Nephron (organoid): ENCODE measurements around the gene CD47.

Experiments
- H3K27ac Mint-ChIP-seq, 3 experiments: 2 replicates each; pipeline ENCODE4 v1.8.0; 2020; ENCODE audit warnings: mixed read lengths in 3 of 3, mild to moderate bottlenecking in 2 of 3, moderate library complexity in 1 of 3
- H3K27me3 Mint-ChIP-seq: 2 replicates; pipeline ENCODE4 v1.8.0; 2021; ENCODE audit warnings: low read depth, mild to moderate bottlenecking, moderate library complexity, mixed read lengths
- H3K36me3 Mint-ChIP-seq: 2 replicates; pipeline ENCODE4 v1.8.0; 2020; ENCODE audit warnings: low read depth, mixed read lengths
- H3K4me1 Mint-ChIP-seq: 2 replicates; pipeline ENCODE4 v1.8.0; 2020; ENCODE audit warnings: mixed read lengths
- H3K4me3 Mint-ChIP-seq, 3 experiments: 2 replicates each; pipeline ENCODE4 v1.8.0; 2020; ENCODE audit warnings: mild to moderate bottlenecking in 3 of 3, mixed read lengths in 3 of 3, moderate library complexity in 2 of 3
- H3K9me3 Mint-ChIP-seq: 2 replicates; pipeline ENCODE4 v1.8.0; 2020; ENCODE audit warnings: mixed read lengths
- TF ChIP-seq, protein P1 (sequence below), 3 experiments: fragments of 200-600 bp; sonication (generic); IDR thresholded peaks; one replicate each; pipeline ENCODE4 v1.5.0; 2021; ENCODE audit warnings: antibody characterized with exemption in 3 of 3; ENCODE audit not compliant: unreplicated experiment in 3 of 3

The CD47 gene

DNA sequence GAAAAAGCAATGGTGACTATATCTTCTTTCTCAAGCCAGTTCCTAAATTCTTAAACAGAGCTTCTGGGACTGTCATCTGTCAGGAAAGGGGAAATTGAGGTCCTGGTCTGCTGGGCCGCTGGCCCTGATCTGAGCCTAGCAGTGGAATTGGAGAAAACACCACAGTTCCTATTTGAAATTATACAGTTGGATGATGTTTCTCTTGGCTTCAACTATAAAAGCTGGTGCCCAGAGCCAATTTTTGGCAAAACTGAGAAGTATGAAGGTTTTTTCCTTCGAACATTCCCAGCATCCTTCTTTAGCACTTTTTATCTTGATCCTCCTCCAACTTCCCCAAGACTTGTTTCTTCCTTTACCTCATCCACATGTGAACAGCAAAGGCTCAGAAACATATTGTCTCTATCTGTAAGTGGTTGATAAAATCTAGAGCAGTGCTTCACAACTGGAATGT lies 83.9 kb downstream of the CD47 start:
- Mint-ChIP-seq H3K4me3 (no peak overlapping the region), H3K27ac (peak overlapping the region in 1 of 3 experiments; percentile 81), H3K4me1 (peaks cover 37% of the 10 kb centered on the region)

DNA sequence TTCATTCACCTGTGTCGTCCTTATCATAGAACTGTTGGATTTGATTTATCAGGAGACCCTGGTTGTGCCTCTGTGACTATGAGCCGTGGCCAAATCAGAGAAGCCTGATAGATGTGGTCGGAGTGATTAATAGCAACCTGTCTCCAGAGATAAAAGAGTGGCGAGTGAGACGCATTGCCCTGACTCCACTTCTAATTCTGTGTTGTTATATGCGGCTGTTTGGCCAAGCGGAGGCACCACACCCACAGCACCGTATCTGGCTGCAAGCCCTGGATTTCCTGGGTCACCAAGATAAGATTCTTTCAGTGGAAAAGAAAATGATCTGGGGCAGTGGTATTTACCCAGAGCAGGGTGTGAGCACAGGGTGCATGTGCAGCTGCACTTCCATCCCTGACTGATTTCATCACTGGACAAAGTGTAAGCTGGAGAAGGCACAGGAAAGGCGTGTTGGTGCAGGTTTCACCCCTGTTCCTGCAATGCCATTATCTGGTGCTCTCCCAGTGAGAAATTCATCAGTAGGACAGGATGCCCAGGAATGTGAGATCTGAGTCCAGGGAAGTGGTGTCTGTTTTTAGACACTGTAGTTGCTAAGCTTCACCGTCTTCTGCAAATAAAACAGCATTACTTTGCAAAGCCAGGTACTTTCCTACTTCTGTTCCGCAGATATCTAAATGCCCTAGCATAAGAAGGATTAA lies 84.6 kb downstream of the CD47 start:
- Mint-ChIP-seq H3K9me3 (peaks cover 3% of the 10 kb centered on the region), H3K27ac (peak overlapping the region in 1 of 3 experiments; percentile 81), H3K27me3 (peaks cover 10% of the 10 kb centered on the region), H3K4me3 (no peak overlapping the region), H3K4me1 (peaks cover 37% of the 10 kb centered on the region), H3K36me3 (no peaks in the 10 kb centered on the region)
- TF ChIP-seq, protein P1, sequence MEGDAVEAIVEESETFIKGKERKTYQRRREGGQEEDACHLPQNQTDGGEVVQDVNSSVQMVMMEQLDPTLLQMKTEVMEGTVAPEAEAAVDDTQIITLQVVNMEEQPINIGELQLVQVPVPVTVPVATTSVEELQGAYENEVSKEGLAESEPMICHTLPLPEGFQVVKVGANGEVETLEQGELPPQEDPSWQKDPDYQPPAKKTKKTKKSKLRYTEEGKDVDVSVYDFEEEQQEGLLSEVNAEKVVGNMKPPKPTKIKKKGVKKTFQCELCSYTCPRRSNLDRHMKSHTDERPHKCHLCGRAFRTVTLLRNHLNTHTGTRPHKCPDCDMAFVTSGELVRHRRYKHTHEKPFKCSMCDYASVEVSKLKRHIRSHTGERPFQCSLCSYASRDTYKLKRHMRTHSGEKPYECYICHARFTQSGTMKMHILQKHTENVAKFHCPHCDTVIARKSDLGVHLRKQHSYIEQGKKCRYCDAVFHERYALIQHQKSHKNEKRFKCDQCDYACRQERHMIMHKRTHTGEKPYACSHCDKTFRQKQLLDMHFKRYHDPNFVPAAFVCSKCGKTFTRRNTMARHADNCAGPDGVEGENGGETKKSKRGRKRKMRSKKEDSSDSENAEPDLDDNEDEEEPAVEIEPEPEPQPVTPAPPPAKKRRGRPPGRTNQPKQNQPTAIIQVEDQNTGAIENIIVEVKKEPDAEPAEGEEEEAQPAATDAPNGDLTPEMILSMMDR (IDR thresholded peaks at IDR 0.05; ENCODE audit: unreplicated experiment in 3 of 3): no peak

More for the DNA sequence above, 83.9 kb downstream of the CD47 start:
- Mint-ChIP-seq H3K9me3 (peaks cover 1% of the 10 kb centered on the region), H3K27me3 (peaks cover 7% of the 10 kb centered on the region), H3K36me3 (no peaks in the 10 kb centered on the region)
- TF ChIP-seq, protein P1 (IDR thresholded peaks at IDR 0.05; ENCODE audit: unreplicated experiment in 3 of 3): no peak

DNA sequence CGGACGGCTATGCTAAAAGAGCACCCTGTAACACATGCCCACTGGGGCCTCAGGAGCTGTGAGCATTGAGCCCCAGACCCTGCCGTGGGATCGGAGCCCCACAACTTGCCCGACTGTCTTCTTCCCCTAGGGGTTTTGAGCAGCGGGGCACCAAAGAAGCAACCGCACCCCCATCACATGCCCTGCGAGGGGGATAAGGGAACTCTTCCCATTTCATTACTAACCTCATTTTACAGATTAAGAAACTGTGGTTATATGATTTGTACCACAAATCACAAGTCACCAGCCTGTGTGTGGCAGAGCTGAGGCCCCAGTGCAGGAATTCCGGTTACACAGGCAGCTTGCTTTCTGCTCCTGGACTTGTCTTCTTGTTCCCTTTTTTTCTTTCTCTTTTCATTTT lies 86.2 kb downstream of the CD47 start:
- Mint-ChIP-seq H3K9me3 (peaks cover 12% of the 10 kb centered on the region), H3K4me3 (no peak overlapping the region), H3K27ac (no peak overlapping the region), H3K36me3 (no peaks in the 10 kb centered on the region), H3K27me3 (peaks cover 10% of the 10 kb centered on the region), H3K4me1 (peaks cover 32% of the 10 kb centered on the region)
- TF ChIP-seq, protein P1 (IDR thresholded peaks at IDR 0.05; ENCODE audit: unreplicated experiment in 3 of 3): no peak

DNA sequence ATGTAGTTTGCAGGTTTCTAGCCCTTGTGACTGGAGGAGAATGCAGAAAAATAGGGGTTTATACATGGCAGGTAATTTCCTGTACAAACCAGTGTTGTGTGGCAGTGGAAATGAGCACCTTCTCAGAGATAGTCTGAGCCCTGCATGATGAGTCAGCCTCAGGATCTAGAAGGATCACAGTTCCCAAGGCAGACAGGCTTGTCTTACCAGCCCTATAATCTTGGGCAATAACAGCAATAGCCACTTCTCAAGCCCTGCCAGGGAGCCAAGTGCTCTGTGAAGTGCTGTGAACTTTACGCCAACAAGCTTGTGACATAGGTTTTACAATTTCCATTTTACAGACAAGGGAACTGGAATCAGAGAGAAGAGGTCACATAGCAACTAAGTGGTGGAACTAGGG lies 89.4 kb downstream of the CD47 start:
- Mint-ChIP-seq H3K27me3 (peaks cover 6% of the 10 kb centered on the region), H3K9me3 (peaks cover 19% of the 10 kb centered on the region), H3K4me3 (no peak overlapping the region), H3K27ac (no peak overlapping the region), H3K4me1 (peaks cover 7% of the 10 kb centered on the region), H3K36me3 (no peaks in the 10 kb centered on the region)
- TF ChIP-seq, protein P1 (IDR thresholded peaks at IDR 0.05; ENCODE audit: unreplicated experiment in 3 of 3): no peak

DNA sequence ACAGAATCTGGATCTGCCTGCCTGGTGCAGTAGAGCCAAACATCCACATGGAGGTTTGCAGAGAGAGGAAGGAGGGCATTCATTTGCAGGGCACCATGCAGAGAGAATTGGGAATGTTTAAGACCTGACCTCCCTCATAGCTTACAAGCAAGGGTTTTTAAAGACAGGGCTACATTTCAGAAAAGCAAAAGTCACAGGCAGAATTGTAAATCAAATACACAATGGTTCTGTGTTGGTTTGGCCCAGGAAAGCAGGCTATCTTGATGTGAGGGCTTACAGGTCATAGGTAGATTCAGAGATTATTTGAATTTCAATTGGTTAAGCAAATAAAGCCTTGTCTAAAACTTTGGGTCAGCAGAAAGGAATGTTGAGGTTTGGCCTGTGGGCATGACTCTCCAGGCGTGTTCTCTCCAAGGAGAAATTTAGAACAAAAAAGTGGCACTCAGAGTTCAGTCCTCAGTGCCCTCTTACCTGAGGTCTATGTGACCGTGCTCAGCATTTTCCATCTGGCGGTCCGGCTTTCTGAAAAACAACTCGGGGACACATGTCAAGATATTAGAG lies 91.5 kb downstream of the CD47 start:
- peak overlapping the region in 1 of 3 experiments; percentile 7 for H3K27ac Mint-ChIP-seq
- H3K4me1 Mint-ChIP-seq: no peaks in the 10 kb centered on the region
- no peaks in the 10 kb centered on the region for H3K36me3 Mint-ChIP-seq
- H3K4me3 Mint-ChIP-seq: no peak overlapping the region
- peaks cover 6% of the 10 kb centered on the region for H3K27me3 Mint-ChIP-seq
- TF ChIP-seq, protein P1 (IDR thresholded peaks at IDR 0.05; ENCODE audit: unreplicated experiment in 3 of 3): no peak
- H3K9me3 Mint-ChIP-seq: peaks cover 19% of the 10 kb centered on the region

DNA sequence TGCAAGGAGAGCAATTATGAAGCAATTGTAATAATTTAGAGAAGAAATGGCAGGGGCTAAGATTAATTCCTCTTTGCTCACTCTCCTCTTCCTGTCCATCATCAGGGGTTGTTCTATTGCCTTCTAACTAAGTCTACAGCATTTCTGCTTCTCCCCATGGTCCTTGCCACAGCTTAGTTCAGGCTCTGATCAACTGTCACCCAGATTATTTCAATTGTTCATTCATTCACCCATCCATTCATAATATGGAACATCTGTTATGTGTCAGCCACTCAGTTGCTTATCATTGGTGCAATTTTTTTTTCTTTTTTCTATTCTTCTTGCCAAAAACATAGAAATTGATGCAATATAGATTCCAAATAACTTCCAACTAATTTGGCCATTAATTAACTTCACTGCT lies 93.2 kb downstream of the CD47 start:
- TF ChIP-seq, protein P1 (IDR thresholded peaks at IDR 0.05; ENCODE audit: unreplicated experiment in 3 of 3): no peak
- no peaks in the 10 kb centered on the region for H3K36me3 Mint-ChIP-seq
- H3K4me3 Mint-ChIP-seq: no peak overlapping the region
- H3K4me1 Mint-ChIP-seq: peaks cover 5% of the 10 kb centered on the region
- H3K27ac Mint-ChIP-seq: no peak overlapping the region
- peaks cover 19% of the 10 kb centered on the region for H3K9me3 Mint-ChIP-seq
- H3K27me3 Mint-ChIP-seq: peaks cover 7% of the 10 kb centered on the region
